Stimulated activated effector memory CD8-positive, alpha-beta T cell treated with anti-CD3 and anti-CD28 coated beads, Interleukin-12 subunit alpha, Interleukin-12 subunit beta, amount 100 ng/mL, for 72 hours (primary cell): ENCODE measurements around the gene BCL2L11.

ENCODE experiments used
- ATAC-seq: fragments of 150-1000 bp; cut with Tn5 transposase; 2 replicates; pipeline ENCODE4 v1.10.0; 2021
- DNase-seq, 2 donors: peaks; one replicate each; pipeline ENCODE4 v3.0.0; 2021 to 2022; ENCODE audit warnings: low spot score in 2 of 2
- H3K27ac Mint-ChIP-seq: one replicate; pipeline ENCODE4 v1.8.0; 2022; ENCODE audit warnings: mild to moderate bottlenecking, mixed read lengths
- H3K36me3 Mint-ChIP-seq: one replicate; pipeline ENCODE4 v1.8.0; 2022; ENCODE audit warnings: mild to moderate bottlenecking, mixed read lengths
- H3K4me1 Mint-ChIP-seq: one replicate; pipeline ENCODE4 v1.8.0; 2022; ENCODE audit warnings: mixed read lengths
- H3K4me3 Mint-ChIP-seq: one replicate; pipeline ENCODE4 v1.8.0; 2022; ENCODE audit warnings: mild to moderate bottlenecking, mixed read lengths
- H3K9me3 Mint-ChIP-seq: one replicate; pipeline ENCODE4 v1.8.0; 2022; ENCODE audit warnings: mixed read lengths

Gene BCL2L11

GRCh38 chr2:111148225-111148873, 27.6 kb downstream of the BCL2L11 start:
- Mint-ChIP-seq H3K9me3 (no peaks in the 10 kb centered on the region), H3K4me3 (no peak overlapping the region), H3K27ac (no peak overlapping the region), H3K36me3 (peaks cover 94% of the 10 kb centered on the region), H3K4me1 (peaks cover 21% of the 10 kb centered on the region)
- ATAC-seq (no peak), DNase-seq (no peak)

GRCh38 chr2:111148925-111149324, 28.2 kb downstream of the BCL2L11 start:
- Mint-ChIP-seq H3K4me1 (peaks cover 18% of the 10 kb centered on the region), H3K27ac (no peak overlapping the region), H3K4me3 (no peak overlapping the region), H3K9me3 (no peaks in the 10 kb centered on the region), H3K36me3 (peaks cover 94% of the 10 kb centered on the region)
- DNase-seq (no peak), ATAC-seq (no peak)

GRCh38 chr2:111149882-111150455, 29.3 kb downstream of the BCL2L11 start:
- no peak for ATAC-seq

GRCh38 chr2:111154758-111155157, 34.0 kb downstream of the BCL2L11 start:
- ATAC-seq (no peak), DNase-seq (no peak)
- no peak overlapping the region for H3K4me3 Mint-ChIP-seq
- no peaks in the 10 kb centered on the region for H3K9me3 Mint-ChIP-seq
- H3K36me3 Mint-ChIP-seq: peaks cover 85% of the 10 kb centered on the region
- H3K4me1 Mint-ChIP-seq: peaks cover 16% of the 10 kb centered on the region
- H3K27ac Mint-ChIP-seq: no peak overlapping the region

More at GRCh38 chr2:111149882-111150455, 29.3 kb downstream of the BCL2L11 start:
- Mint-ChIP-seq H3K27ac (no peak overlapping the region), H3K36me3 (peaks cover 94% of the 10 kb centered on the region), H3K4me1 (peaks cover 15% of the 10 kb centered on the region), H3K4me3 (no peak overlapping the region), H3K9me3 (no peaks in the 10 kb centered on the region)
- no peak for DNase-seq

- no peak overlapping the region for H3K27ac Mint-ChIP-seq
- ATAC-seq (no peak), DNase-seq (no peak)
- no peaks in the 10 kb centered on the region for H3K9me3 Mint-ChIP-seq
- no peak overlapping the region for H3K4me3 Mint-ChIP-seq
- H3K4me1 Mint-ChIP-seq: peaks cover 23% of the 10 kb centered on the region
- H3K36me3 Mint-ChIP-seq: peaks cover 80% of the 10 kb centered on the region
Observed at GRCh38 chr2:111155610-111156009, 34.9 kb downstream of the BCL2L11 start.

- peaks cover 80% of the 10 kb centered on the region for H3K36me3 Mint-ChIP-seq
Observed at GRCh38 chr2:111156529-111156928, 35.8 kb downstream of the BCL2L11 start.

GRCh38 chr2:111157071-111157661, 36.5 kb downstream of the BCL2L11 start:
- no peak for ATAC-seq
- H3K36me3 Mint-ChIP-seq: peaks cover 80% of the 10 kb centered on the region
- no peaks in the 10 kb centered on the region for H3K9me3 Mint-ChIP-seq
- H3K4me3 Mint-ChIP-seq: no peak overlapping the region
- H3K4me1 Mint-ChIP-seq: peaks cover 35% of the 10 kb centered on the region
- no peak overlapping the region for H3K27ac Mint-ChIP-seq
- no peak for DNase-seq

More at GRCh38 chr2:111156529-111156928, 35.8 kb downstream of the BCL2L11 start:
- DNase-seq (no peak), ATAC-seq (no peak)
- Mint-ChIP-seq H3K9me3 (no peaks in the 10 kb centered on the region), H3K4me3 (no peak overlapping the region), H3K27ac (no peak overlapping the region), H3K4me1 (peaks cover 31% of the 10 kb centered on the region)

GRCh38 chr2:111157798-111158197, 37.1 kb downstream of the BCL2L11 start:
- Mint-ChIP-seq H3K4me1 (peaks cover 41% of the 10 kb centered on the region), H3K4me3 (no peak overlapping the region), H3K27ac (no peak overlapping the region), H3K36me3 (peaks cover 80% of the 10 kb centered on the region), H3K9me3 (no peaks in the 10 kb centered on the region)
- DNase-seq: no peak
- ATAC-seq: no peak

GRCh38 chr2:111159641-111160040, 38.9 kb downstream of the BCL2L11 start:
- ATAC-seq (no peak), DNase-seq (no peak)
- Mint-ChIP-seq H3K4me3 (no peak overlapping the region), H3K36me3 (peaks cover 80% of the 10 kb centered on the region), H3K4me1 (peaks cover 48% of the 10 kb centered on the region), H3K9me3 (no peaks in the 10 kb centered on the region), H3K27ac (no peak overlapping the region)

- ATAC-seq (no peak), DNase-seq (no peak)
- H3K4me3 Mint-ChIP-seq: no peak overlapping the region
- peaks cover 48% of the 10 kb centered on the region for H3K4me1 Mint-ChIP-seq
- H3K27ac Mint-ChIP-seq: no peak overlapping the region
- H3K36me3 Mint-ChIP-seq: peaks cover 80% of the 10 kb centered on the region
- H3K9me3 Mint-ChIP-seq: no peaks in the 10 kb centered on the region
Observed at GRCh38 chr2:111160758-111161157, 40.0 kb downstream of the BCL2L11 start.

- ATAC-seq (no peak), DNase-seq (no peak)
- Mint-ChIP-seq H3K4me3 (no peak overlapping the region), H3K36me3 (peaks cover 80% of the 10 kb centered on the region), H3K4me1 (peaks cover 44% of the 10 kb centered on the region), H3K27ac (no peak overlapping the region), H3K9me3 (no peaks in the 10 kb centered on the region)
Observed at GRCh38 chr2:111161971-111162370, 41.3 kb downstream of the BCL2L11 start.

GRCh38 chr2:111162718-111163331, 42.1 kb downstream of the BCL2L11 start:
- peaks cover 83% of the 10 kb centered on the region for H3K36me3 Mint-ChIP-seq
- peak; percentile 67 for ATAC-seq
- DNase-seq: no peak
- H3K4me3 Mint-ChIP-seq: no peak overlapping the region
- H3K27ac Mint-ChIP-seq: no peak overlapping the region
- peaks cover 42% of the 10 kb centered on the region for H3K4me1 Mint-ChIP-seq
- H3K9me3 Mint-ChIP-seq: no peaks in the 10 kb centered on the region

- no peak for ATAC-seq
- Mint-ChIP-seq H3K9me3 (no peaks in the 10 kb centered on the region), H3K4me3 (no peak overlapping the region), H3K27ac (no peak overlapping the region), H3K36me3 (peaks cover 87% of the 10 kb centered on the region), H3K4me1 (peaks cover 49% of the 10 kb centered on the region)
- DNase-seq: no peak
Observed at GRCh38 chr2:111164078-111164477, 43.4 kb downstream of the BCL2L11 start.

- ATAC-seq (no peak), DNase-seq (no peak)
- Mint-ChIP-seq H3K4me1 (peaks cover 49% of the 10 kb centered on the region), H3K27ac (no peak overlapping the region), H3K36me3 (peaks cover 84% of the 10 kb centered on the region), H3K9me3 (no peaks in the 10 kb centered on the region), H3K4me3 (no peak overlapping the region)
Observed at GRCh38 chr2:111165084-111165483, 44.4 kb downstream of the BCL2L11 start.

GRCh38 chr2:111166115-111166514, 45.4 kb downstream of the BCL2L11 start:
- H3K9me3 Mint-ChIP-seq: no peaks in the 10 kb centered on the region
- DNase-seq (no peak), ATAC-seq (no peak)
- H3K36me3 Mint-ChIP-seq: peaks cover 75% of the 10 kb centered on the region
- H3K4me3 Mint-ChIP-seq: no peak overlapping the region
- H3K27ac Mint-ChIP-seq: no peak overlapping the region
- H3K4me1 Mint-ChIP-seq: peaks cover 41% of the 10 kb centered on the region
